Natural killer cell (primary cell): ENCODE measurements around the gene HDAC4. TPM values are rescaled to one million over a fixed set of nuclear protein-coding genes. Genes with fewer than 3 reads are reported as not detected.

Experiments used
- ATAC-seq, 3 donors: fragments of 150-1000 bp in 2 of 3; fragments of 200-7000 bp in 1 of 3; cut with Tn5 transposase; 1 replicate in 1 of 3; 2 replicates in 2 of 3; pipeline ENCODE4 v1.10.0; 2021; ENCODE audit warnings: mild to moderate bottlenecking in 2 of 3, moderate library complexity in 2 of 3
- DNase-seq, 2 donors: peaks; one replicate each; pipeline versions ENCODE4 v3.0.0 to v3.0.0-alpha.2; 2013 to 2021; ENCODE audit warnings: mixed read lengths in 1 of 2
- H3K27ac ChIP-seq: one replicate; pipeline ENCODE4 v1.5.1; 2013; ENCODE audit warnings: mild to moderate bottlenecking, low read length
- H3K27me3 ChIP-seq: one replicate; pipeline ENCODE4 v1.6.1; 2013; ENCODE audit warnings: low read length; ENCODE audit not compliant: control insufficient read depth, insufficient read depth
- H3K36me3 ChIP-seq: one replicate; pipeline ENCODE4 v1.6.1; 2013; ENCODE audit warnings: low read length; ENCODE audit not compliant: control insufficient read depth, insufficient read depth
- H3K4me1 ChIP-seq: one replicate; pipeline ENCODE4 v1.6.1; 2013; ENCODE audit warnings: low read length; ENCODE audit not compliant: control insufficient read depth, insufficient read depth
- H3K4me3 ChIP-seq: one replicate; pipeline ENCODE4 v1.5.1; 2013; ENCODE audit warnings: low read length
- H3K9me3 ChIP-seq: one replicate; pipeline ENCODE4 v1.6.1; 2013; ENCODE audit warnings: low read length; ENCODE audit not compliant: control insufficient read depth, insufficient read depth
- H3K27ac Mint-ChIP-seq, 2 donors: one replicate each; pipeline ENCODE4 v1.8.0; 2022; ENCODE audit warnings: mild to moderate bottlenecking in 2 of 2, mixed read lengths in 2 of 2, moderate library complexity in 1 of 2
- H3K27me3 Mint-ChIP-seq, 2 donors: one replicate each; pipeline ENCODE4 v1.8.0; 2022; ENCODE audit warnings: low read depth in 2 of 2, mixed read lengths in 2 of 2
- H3K36me3 Mint-ChIP-seq: one replicate; pipeline ENCODE4 v1.8.0; 2022; ENCODE audit warnings: mixed read lengths
- H3K4me1 Mint-ChIP-seq, 2 donors: one replicate each; pipeline ENCODE4 v1.8.0; 2022; ENCODE audit warnings: mixed read lengths in 2 of 2
- H3K4me3 Mint-ChIP-seq: one replicate; pipeline ENCODE4 v1.8.0; 2022; ENCODE audit warnings: mild to moderate bottlenecking, moderate library complexity, mixed read lengths
- H3K9me3 Mint-ChIP-seq, 2 donors: one replicate each; pipeline ENCODE4 v1.8.0; 2022; ENCODE audit warnings: mixed read lengths in 2 of 2
- WGBS: methylation state at CpG from one replicate; pipeline ENCODE4 v1.1.7; 2013; ENCODE audit warnings: missing lambda C conversion rate; ENCODE audit not compliant: insufficient coverage; 5-methylcytosine and 5-hydroxymethylcytosine counted together
- intact Hi-C: fragments of 100-400 bp; cut with micrococcal nuclease; formaldehyde crosslinking; loops from one replicate; pipeline ENCODE4 v1.14.2; 2022
- total RNA-seq, 4 donors: library from RNA; stranded (reverse); fragments of 120-200 nt in 1 of 4; gene quantifications; one replicate each; pipeline versions ENCODE4 v1.2.3 to v1.2.4, GENCODE V29; 2013 to 2022
- TF ChIP-seq, protein P1 (sequence below): fragments of 200-600 bp; IDR thresholded peaks from one replicate; pipeline ENCODE4 v1.8.0; 2022; ENCODE audit warnings: antibody characterized with exemption

HDAC4 gene
- total RNA-seq, 3 donors from 2014 or later (not counting 1 experiment from before 2014, with no cell fraction given): 74.9 to 105 (median 100) TPM

DNA sequence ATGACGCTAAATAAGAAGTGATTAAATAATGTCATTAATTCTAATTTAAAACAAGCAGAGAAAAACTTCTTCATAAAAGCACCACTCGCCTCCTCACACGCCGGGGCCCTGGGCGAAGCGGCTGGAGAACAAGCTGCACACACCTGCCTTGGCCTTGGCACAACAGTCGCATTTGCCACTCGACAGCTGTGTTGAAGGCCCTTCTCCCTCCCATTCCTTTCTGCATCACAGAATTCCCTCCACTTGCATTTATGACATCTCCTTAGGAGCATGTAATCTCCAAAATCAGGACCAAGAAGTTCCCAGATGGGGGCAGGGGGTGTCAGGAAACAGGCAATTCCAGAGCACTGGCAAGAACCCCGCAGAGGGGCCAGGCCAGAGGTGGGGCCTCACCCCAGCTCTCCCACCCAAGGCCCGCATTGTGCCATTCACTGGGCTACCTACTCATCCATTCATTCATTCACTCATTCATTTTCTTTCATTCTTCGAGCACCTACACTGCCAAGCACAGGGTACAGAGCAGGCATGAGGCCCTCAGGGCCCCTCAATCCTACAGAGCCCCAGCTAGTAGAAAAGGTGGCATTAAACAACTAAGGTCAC is 6.4 kb downstream of the HDAC4 start:
- 97% methylated on average over 10 of the region's 11 CpGs for WGBS

GRCh38 chr2:239393941-239394340 is 6.9 kb downstream of the HDAC4 start:
- Histone ChIP-seq H3K27me3 (no peaks in the 10 kb centered on the region), H3K9me3 (no peaks in the 10 kb centered on the region), H3K4me3 (no peak overlapping the region), H3K27ac (no peak overlapping the region), H3K36me3 (no peaks in the 10 kb centered on the region), H3K4me1 (peaks cover 7% of the 10 kb centered on the region)
- Mint-ChIP-seq H3K27me3 (no peaks in the 10 kb centered on the region), H3K4me3 (no peak overlapping the region), H3K36me3 (no peaks in the 10 kb centered on the region), H3K27ac (peak overlapping the region in 1 of 2 donors; percentile 70), H3K9me3 (no peaks in the 10 kb centered on the region), H3K4me1 (peaks cover 25 to 30% of the 10 kb centered on the region in 2 donors)
- no peak for ATAC-seq
- DNase-seq: no peak
- TF ChIP-seq, protein P1, sequence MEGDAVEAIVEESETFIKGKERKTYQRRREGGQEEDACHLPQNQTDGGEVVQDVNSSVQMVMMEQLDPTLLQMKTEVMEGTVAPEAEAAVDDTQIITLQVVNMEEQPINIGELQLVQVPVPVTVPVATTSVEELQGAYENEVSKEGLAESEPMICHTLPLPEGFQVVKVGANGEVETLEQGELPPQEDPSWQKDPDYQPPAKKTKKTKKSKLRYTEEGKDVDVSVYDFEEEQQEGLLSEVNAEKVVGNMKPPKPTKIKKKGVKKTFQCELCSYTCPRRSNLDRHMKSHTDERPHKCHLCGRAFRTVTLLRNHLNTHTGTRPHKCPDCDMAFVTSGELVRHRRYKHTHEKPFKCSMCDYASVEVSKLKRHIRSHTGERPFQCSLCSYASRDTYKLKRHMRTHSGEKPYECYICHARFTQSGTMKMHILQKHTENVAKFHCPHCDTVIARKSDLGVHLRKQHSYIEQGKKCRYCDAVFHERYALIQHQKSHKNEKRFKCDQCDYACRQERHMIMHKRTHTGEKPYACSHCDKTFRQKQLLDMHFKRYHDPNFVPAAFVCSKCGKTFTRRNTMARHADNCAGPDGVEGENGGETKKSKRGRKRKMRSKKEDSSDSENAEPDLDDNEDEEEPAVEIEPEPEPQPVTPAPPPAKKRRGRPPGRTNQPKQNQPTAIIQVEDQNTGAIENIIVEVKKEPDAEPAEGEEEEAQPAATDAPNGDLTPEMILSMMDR: no peak
- 99% methylated on average over 3 of the region's 3 CpGs for WGBS
- intact Hi-C loops: no loop called here

More for the DNA sequence above, 6.4 kb downstream of the HDAC4 start:
- H3K4me3 Mint-ChIP-seq: no peak overlapping the region
- intact Hi-C loops: no loop called here
- peaks cover 29 to 35% of the 10 kb centered on the region in 2 donors for H3K4me1 Mint-ChIP-seq
- DNase-seq (no peak), ATAC-seq (no peak)
- Histone ChIP-seq H3K4me1 (peaks cover 10% of the 10 kb centered on the region), H3K27me3 (no peaks in the 10 kb centered on the region), H3K27ac (no peak overlapping the region), H3K36me3 (no peaks in the 10 kb centered on the region), H3K9me3 (no peaks in the 10 kb centered on the region), H3K4me3 (no peak overlapping the region)
- H3K9me3 Mint-ChIP-seq: no peaks in the 10 kb centered on the region
- TF ChIP-seq, protein P1: no peak
- H3K27ac Mint-ChIP-seq: peak overlapping the region in 1 of 2 donors; percentile 70
- H3K27me3 Mint-ChIP-seq: no peaks in the 10 kb centered on the region
- no peaks in the 10 kb centered on the region for H3K36me3 Mint-ChIP-seq

GRCh38 chr2:239393388-239393940 is 7.4 kb downstream of the HDAC4 start:
- H3K9me3 ChIP-seq: no peaks in the 10 kb centered on the region
- ATAC-seq (no peak), DNase-seq (no peak)
- intact Hi-C loops: no loop called here
- Mint-ChIP-seq H3K36me3 (no peaks in the 10 kb centered on the region), H3K9me3 (no peaks in the 10 kb centered on the region), H3K27me3 (no peaks in the 10 kb centered on the region), H3K27ac (peak overlapping the region in 1 of 2 donors; percentile 70), H3K4me3 (no peak overlapping the region), H3K4me1 (peaks cover 25 to 26% of the 10 kb centered on the region in 2 donors)
- H3K4me1 ChIP-seq: peaks cover 7% of the 10 kb centered on the region
- no peak overlapping the region for H3K4me3 ChIP-seq
- H3K27ac ChIP-seq: no peak overlapping the region
- TF ChIP-seq, protein P1: no peak
- H3K27me3 ChIP-seq: no peaks in the 10 kb centered on the region
- no peaks in the 10 kb centered on the region for H3K36me3 ChIP-seq
- WGBS: 74% methylated on average over 7 of the region's 7 CpGs
